ENCODE results near the gene ADGRV1.

Gene ADGRV1

GRCh38 chr5:90709323-90710155 lies 150.9 kb downstream of the ADGRV1 start:
- peak; percentile 88 for TF ChIP-seq CTCF (conservative IDR thresholded peaks at IDR 0.05; ENCODE audit: low read depth, low read length)
- peak; percentile 72 for DNase-seq (ENCODE audit: low read depth)
- no peak overlapping the region for H3K4me3 ChIP-seq (ENCODE audit: low read depth, low read length)

GRCh38 chr5:90718387-90718786 lies 159.8 kb downstream of the ADGRV1 start:
- H3K4me3 ChIP-seq (ENCODE audit: low read depth, low read length) = no peak overlapping the region
- DNase-seq (ENCODE audit: low read depth) = no peak
- no peak for TF ChIP-seq CTCF (conservative IDR thresholded peaks at IDR 0.05; ENCODE audit: low read depth, low read length)

GRCh38 chr5:90739567-90739966 lies 181.0 kb downstream of the ADGRV1 start:
- no peak overlapping the region for H3K4me3 ChIP-seq (ENCODE audit: low read depth, low read length)

GRCh38 chr5:90740244-90740799 lies 181.7 kb downstream of the ADGRV1 start:
- no peak overlapping the region for H3K4me3 ChIP-seq (ENCODE audit: low read depth, low read length)
- TF ChIP-seq CTCF (conservative IDR thresholded peaks at IDR 0.05; ENCODE audit: low read depth, low read length) = no peak
- DNase-seq (ENCODE audit: low read depth) = no peak

More at GRCh38 chr5:90739567-90739966, 181.0 kb downstream of the ADGRV1 start:
- no peak for DNase-seq (ENCODE audit: low read depth)
- no peak for TF ChIP-seq CTCF (conservative IDR thresholded peaks at IDR 0.05; ENCODE audit: low read depth, low read length)

GRCh38 chr5:90741022-90741564 lies 182.5 kb downstream of the ADGRV1 start:
- no peak for DNase-seq (ENCODE audit: low read depth)
- no peak for TF ChIP-seq CTCF (conservative IDR thresholded peaks at IDR 0.05; ENCODE audit: low read depth, low read length)
- H3K4me3 ChIP-seq (ENCODE audit: low read depth, low read length) = no peak overlapping the region

GRCh38 chr5:90746119-90746518 lies 187.5 kb downstream of the ADGRV1 start:
- no peak overlapping the region for H3K4me3 ChIP-seq (ENCODE audit: low read depth, low read length)
- DNase-seq (ENCODE audit: low read depth) = no peak
- TF ChIP-seq CTCF (conservative IDR thresholded peaks at IDR 0.05; ENCODE audit: low read depth, low read length) = no peak

Measured in choroid plexus epithelial cell (primary cell).